ENCODE data around the gene UBL3. TPM values are rescaled to one million over a fixed set of nuclear protein-coding genes. Genes with fewer than 3 reads are reported as not detected.
A peak's percentile ranks its signal among the peaks of the same experiment; 100 is the strongest.

UBL3 gene
- total RNA-seq, 1 experiment from 2014 or later, result 12.0 TPM

GRCh38 chr13:29885989-29886388 is 35.6 kb upstream of the UBL3 start:
- Histone ChIP-seq H3K4me1 (ENCODE audit: insufficient read depth, low read length, poor library complexity, severe bottlenecking) (peaks cover 8% of the 10 kb centered on the region), H3K9me3 (ENCODE audit: low read depth, low read length, poor library complexity, severe bottlenecking) (no peaks in the 10 kb centered on the region), H3K36me3 (ENCODE audit: insufficient read depth, low read length, poor library complexity, severe bottlenecking) (no peaks in the 10 kb centered on the region), H3K4me3 (ENCODE audit: low read depth, low read length, poor library complexity, severe bottlenecking) (no peak overlapping the region), H3K27me3 (replicated peaks; ENCODE audit: insufficient read depth, low read depth, low read length, poor library complexity) (no peaks in the 10 kb centered on the region), H3K27ac (ENCODE audit: low read depth, low read length, poor library complexity, severe bottlenecking) (no peak overlapping the region)
- DNase-seq (ENCODE audit: low spot score), result no peak
- CTCF ChIA-PET, result no interaction called here
- no TSS peak for BruUV-seq (replicated peaks)
- intact Hi-C loops (cut with micrococcal nuclease; ENCODE audit: unreplicated experiment), result no loop called here
- TF ChIP-seq EZH2 (IDR thresholded peaks at IDR 0.05; ENCODE audit: borderline replicate concordance, low read depth, low read length, poor library complexity, severe bottlenecking), result no peak
- TF ChIP-seq CTCF (conservative IDR thresholded peaks at IDR 0.05; ENCODE audit: low read depth, low read length), result no peak
- POLR2A ChIA-PET (ENCODE audit: low non-redundant PET), result no interaction called here

- ChIA-PET CTCF (no interaction called here), POLR2A (ENCODE audit: low non-redundant PET) (no interaction called here)
- TF ChIP-seq CTCF (conservative IDR thresholded peaks at IDR 0.05; ENCODE audit: low read depth, low read length) (no peak), EZH2 (IDR thresholded peaks at IDR 0.05; ENCODE audit: borderline replicate concordance, low read depth, low read length, poor library complexity, severe bottlenecking) (no peak)
- H3K36me3 ChIP-seq (ENCODE audit: insufficient read depth, low read length, poor library complexity, severe bottlenecking), result no peaks in the 10 kb centered on the region
- no peak overlapping the region for H3K27ac ChIP-seq (ENCODE audit: low read depth, low read length, poor library complexity, severe bottlenecking)
- no peaks in the 10 kb centered on the region for H3K27me3 ChIP-seq (replicated peaks; ENCODE audit: insufficient read depth, low read depth, low read length, poor library complexity)
- no TSS peak for BruUV-seq (replicated peaks)
- no peaks in the 10 kb centered on the region for H3K9me3 ChIP-seq (ENCODE audit: low read depth, low read length, poor library complexity, severe bottlenecking)
- intact Hi-C loops (cut with micrococcal nuclease; ENCODE audit: unreplicated experiment), result no loop called here
- peaks cover 8% of the 10 kb centered on the region for H3K4me1 ChIP-seq (ENCODE audit: insufficient read depth, low read length, poor library complexity, severe bottlenecking)
- DNase-seq (ENCODE audit: low spot score), result peak; percentile 31
- H3K4me3 ChIP-seq (ENCODE audit: low read depth, low read length, poor library complexity, severe bottlenecking), result no peak overlapping the region
Measured at GRCh38 chr13:29884671-29885430, 34.4 kb upstream of the UBL3 start.

DNA sequence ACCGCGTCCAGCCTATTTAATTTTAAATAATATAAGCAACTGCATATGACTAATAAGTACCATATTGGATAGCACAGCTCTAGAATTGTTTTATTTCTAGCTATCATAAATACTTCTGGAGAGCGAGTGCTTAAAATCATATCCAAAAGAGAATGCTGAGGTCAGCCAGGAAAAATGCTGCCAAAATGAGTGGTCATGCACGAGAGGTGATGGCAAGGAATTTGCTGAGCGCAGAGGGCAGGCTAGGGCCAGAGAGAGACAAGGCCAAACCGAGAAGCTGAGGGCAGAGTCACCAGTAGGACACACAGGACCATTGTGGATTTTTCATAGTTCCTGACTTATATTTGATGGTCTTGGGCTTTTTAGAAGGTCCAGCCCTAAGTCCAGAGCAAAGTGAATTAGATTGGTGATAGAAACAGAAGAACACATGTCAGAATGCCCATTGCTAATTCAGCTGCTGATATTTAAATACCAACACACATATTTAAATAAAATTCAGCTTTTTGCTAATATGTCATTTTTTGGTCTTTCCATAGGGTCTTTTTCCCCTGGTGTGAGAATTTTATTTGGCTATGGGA is 33.6 kb upstream of the UBL3 start:
- no peak for TF ChIP-seq EZH2 (IDR thresholded peaks at IDR 0.05; ENCODE audit: borderline replicate concordance, low read depth, low read length, poor library complexity, severe bottlenecking)
- TF ChIP-seq CTCF (conservative IDR thresholded peaks at IDR 0.05; ENCODE audit: low read depth, low read length), result no peak
- Histone ChIP-seq H3K27me3 (replicated peaks; ENCODE audit: insufficient read depth, low read depth, low read length, poor library complexity) (no peaks in the 10 kb centered on the region), H3K9me3 (ENCODE audit: low read depth, low read length, poor library complexity, severe bottlenecking) (no peaks in the 10 kb centered on the region), H3K4me1 (ENCODE audit: insufficient read depth, low read length, poor library complexity, severe bottlenecking) (peaks cover 8% of the 10 kb centered on the region), H3K27ac (ENCODE audit: low read depth, low read length, poor library complexity, severe bottlenecking) (no peak overlapping the region), H3K4me3 (ENCODE audit: low read depth, low read length, poor library complexity, severe bottlenecking) (no peak overlapping the region), H3K36me3 (ENCODE audit: insufficient read depth, low read length, poor library complexity, severe bottlenecking) (no peaks in the 10 kb centered on the region)
- BruUV-seq (replicated peaks), result no TSS peak
- intact Hi-C loops (cut with micrococcal nuclease; ENCODE audit: unreplicated experiment), result no loop called here
- POLR2A ChIA-PET (ENCODE audit: low non-redundant PET), result no interaction called here
- DNase-seq (ENCODE audit: low spot score), result no peak
- CTCF ChIA-PET, result interaction anchor here (0.9 kb wide), 1 partner anchor 228 kb away, joined by 3 read pairs; no protein-coding TSS in a partner anchor

Measured in A673 (cell line).